Fibroblast of the aortic adventitia (primary cell): ENCODE measurements around the gene SPRY1. TPM values are rescaled to one million over a fixed set of nuclear protein-coding genes. Genes with fewer than 3 reads are reported as not detected.

Source experiments
- DNase-seq: peaks from one replicate; pipeline ENCODE4 v3.0.0-alpha.2; 2010; ENCODE audit warnings: low read depth
- H3K4me3 ChIP-seq: 2 replicates; pipeline ENCODE4 v1.5.1; 2011; ENCODE audit warnings: low read depth, mild to moderate bottlenecking, control low read depth, low read length, moderate library complexity
- CTCF ChIP-seq: IDR thresholded peaks from 2 replicates; pipeline ENCODE4 v1.5.1; 2011; ENCODE audit warnings: mild to moderate bottlenecking, low read length, control low read depth, inconsistent platforms; ENCODE audit not compliant: insufficient read depth
- total RNA-seq: library from RNA; depleted of rRNA; stranded (reverse); fragments of >200 nt; gene quantifications from 2 replicates; pipeline ENCODE4 v1.2.3, GENCODE V29; 2012; ENCODE audit warnings: low replicate concordance

SPRY1 gene
- total RNA-seq, 1 donor = 33.0 TPM

- DNase-seq = no peak
- TF ChIP-seq CTCF = no peak
Measured at GRCh38 chr4:123406872-123407271, 10.3 kb downstream of the SPRY1 start.

GRCh38 chr4:123408471-123409084 is 12.0 kb downstream of the SPRY1 start:
- no peak for TF ChIP-seq CTCF
- peak; percentile 55 for DNase-seq
- H3K4me3 ChIP-seq = no peak overlapping the region

More at GRCh38 chr4:123406872-123407271, 10.3 kb downstream of the SPRY1 start:
- no peak overlapping the region for H3K4me3 ChIP-seq

- TF ChIP-seq CTCF = no peak
- H3K4me3 ChIP-seq = no peak overlapping the region
- DNase-seq = peak; percentile 54
Measured at GRCh38 chr4:123409334-123409733, 12.7 kb downstream of the SPRY1 start.

- TF ChIP-seq CTCF = no peak
- no peak overlapping the region for H3K4me3 ChIP-seq
- no peak for DNase-seq
Measured at GRCh38 chr4:123411514-123411913, 14.9 kb downstream of the SPRY1 start.

GRCh38 chr4:123412091-123412505 is 15.5 kb downstream of the SPRY1 start:
- DNase-seq = no peak
- no peak overlapping the region for H3K4me3 ChIP-seq
- TF ChIP-seq CTCF = no peak

GRCh38 chr4:123412700-123413512 is 16.3 kb downstream of the SPRY1 start:
- no peak overlapping the region for H3K4me3 ChIP-seq
- TF ChIP-seq CTCF = no peak
- DNase-seq = peak; percentile 77
